HEK293 (cell line): ENCODE results near the gene ACAN.

Experiments used
- CTCF ChIA-PET: fragments of 350-600 bp; formaldehyde crosslinking; extraction: SDS; loops from one replicate; lab custom pipeline; 2021; ENCODE audit warnings: antibody characterized with exemption; lab: Yijun Ruan, JAX
- POLR2A ChIA-PET: fragments of 300-600 bp; formaldehyde crosslinking; extraction: SDS; loops from one replicate; lab custom pipeline; 2020; ENCODE audit warnings: antibody characterized with exemption, inconsistent platforms; lab: Yijun Ruan, JAX
- H3K27ac ChIP-seq: fragments of 200-500 bp; sonication (Bioruptor generic); 2 replicates; pipeline ENCODE4 v1.5.1; 2014; ENCODE audit warnings: low read depth, low read length, control low read depth, inconsistent platforms; ENCODE audit errors: extremely low read depth
- H3K36me3 ChIP-seq, 2 experiments: fragments of 200-500 bp in 1 of 2; sonication (Bioruptor generic) in 1 of 2; 1 replicate in 1 of 2; 2 replicates in 1 of 2; pipeline ENCODE4 v1.5.1; 2014 to 2017; ENCODE audit warnings: inconsistent platforms in 2 of 2, low read length in 2 of 2; ENCODE audit not compliant: control insufficient read depth in 2 of 2, insufficient read depth in 1 of 2
- H3K4me1 ChIP-seq: fragments of 200-500 bp; sonication (Bioruptor generic); 2 replicates; pipeline ENCODE4 v1.5.1; 2014; ENCODE audit warnings: mild to moderate bottlenecking, low read length, inconsistent platforms; ENCODE audit not compliant: control insufficient read depth, insufficient read depth
- H3K4me3 ChIP-seq: 2 replicates; pipeline ENCODE4 v1.5.1; 2011; ENCODE audit warnings: low read depth, mild to moderate bottlenecking, control low read depth, low read length, moderate library complexity
- H3K9me3 ChIP-seq: fragments of 200-500 bp; sonication (Bioruptor generic); 2 replicates; pipeline ENCODE4 v1.5.1; 2014; ENCODE audit warnings: low read depth, low read length, inconsistent platforms; ENCODE audit not compliant: control insufficient read depth, insufficient read depth
- FEZF1 ChIP-seq: fragments of 450-650 bp; formaldehyde crosslinking; IDR thresholded peaks from 2 replicates; pipeline ENCODE4 v1.5.1; 2016; ENCODE audit warnings: missing biosample characterization, missing genetic modification characterization
- GFI1B ChIP-seq: fragments of 450-650 bp; formaldehyde crosslinking; IDR thresholded peaks from 2 replicates; pipeline ENCODE4 v1.5.1; 2016; ENCODE audit warnings: missing biosample characterization, missing genetic modification characterization
- ZBTB17 ChIP-seq: fragments of 450-650 bp; formaldehyde crosslinking; IDR thresholded peaks from 2 replicates; pipeline ENCODE4 v1.5.1; 2016; ENCODE audit warnings: missing biosample characterization, missing genetic modification characterization
- ZBTB20 ChIP-seq: fragments of 450-650 bp; formaldehyde crosslinking; IDR thresholded peaks from 2 replicates; pipeline ENCODE4 v1.5.1; 2016; ENCODE audit warnings: missing biosample characterization, missing genetic modification characterization
- ZBTB26 ChIP-seq: fragments of 450-650 bp; formaldehyde crosslinking; optimal IDR thresholded peaks from 2 replicates; pipeline ENCODE3; 2016; ENCODE audit warnings: missing biosample characterization, mild to moderate bottlenecking, missing genetic modification characterization
- ZNF248 ChIP-seq: fragments of 450-650 bp; formaldehyde crosslinking; IDR thresholded peaks from 2 replicates; pipeline ENCODE4 v1.5.1; 2017; ENCODE audit warnings: missing biosample characterization, missing genetic modification characterization
- ZSCAN23 ChIP-seq: fragments of 450-650 bp; formaldehyde crosslinking; IDR thresholded peaks from 2 replicates; pipeline ENCODE4 v1.5.1; 2016; ENCODE audit warnings: missing biosample characterization, missing genetic modification characterization
- TF ChIP-seq, protein P1 (sequence below): fragments of 450-650 bp; formaldehyde crosslinking; IDR thresholded peaks from 2 replicates; pipeline ENCODE4 v1.5.1; 2016; ENCODE audit warnings: missing biosample characterization, missing genetic modification characterization
- TF ChIP-seq, protein P2 (sequence below): fragments of 450-650 bp; formaldehyde crosslinking; IDR thresholded peaks from 2 replicates; pipeline ENCODE4 v1.5.1; 2016; ENCODE audit warnings: missing biosample characterization, missing genetic modification characterization
- TF ChIP-seq, protein P3 (sequence below): fragments of 450-650 bp; formaldehyde crosslinking; IDR thresholded peaks from 2 replicates; pipeline ENCODE4 v1.5.1; 2016; ENCODE audit warnings: missing biosample characterization, missing genetic modification characterization

ACAN gene

DNA sequence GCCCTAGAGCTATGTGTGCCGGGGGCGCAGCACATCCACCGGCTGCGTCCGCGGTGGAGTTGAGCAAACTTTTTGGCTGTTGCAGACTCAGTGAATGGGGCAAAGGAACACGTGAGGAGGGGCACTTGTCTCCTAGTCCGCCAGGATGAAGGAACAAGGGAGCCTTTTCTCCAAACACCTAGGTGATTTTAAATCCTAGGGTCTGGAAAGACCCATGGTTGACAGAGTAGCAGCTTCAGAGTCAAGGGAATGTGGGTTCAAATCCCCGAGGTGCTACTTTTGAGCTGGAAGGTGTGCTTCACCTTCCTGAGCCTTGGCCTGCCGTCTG lies 648 bp downstream of the ACAN start:
- CTCF ChIA-PET, result no interaction called here
- Histone ChIP-seq H3K36me3 (no peaks in the 10 kb centered on the region), H3K9me3 (no peaks in the 10 kb centered on the region), H3K4me1 (peaks cover 3% of the 10 kb centered on the region; the same call in 1 of the 2 replicates)
- POLR2A ChIA-PET, result interaction anchor here (0.5 kb wide), 1 partner anchor 117 kb away, joined by 3 read pairs; no protein-coding TSS in a partner anchor
- 0 out of 2 replicates have a peak, but pooled peaks have one; percentile 11 for TF ChIP-seq ZBTB20 (tag by site-specific recombination)
- no peak for TF ChIP-seq ZBTB17 (tag by site-specific recombination)
- TF ChIP-seq ZSCAN23 (tag by site-specific recombination), result no peak
- TF ChIP-seq ZBTB26 (tag by site-specific recombination), result no peak
- TF ChIP-seq, protein P1, sequence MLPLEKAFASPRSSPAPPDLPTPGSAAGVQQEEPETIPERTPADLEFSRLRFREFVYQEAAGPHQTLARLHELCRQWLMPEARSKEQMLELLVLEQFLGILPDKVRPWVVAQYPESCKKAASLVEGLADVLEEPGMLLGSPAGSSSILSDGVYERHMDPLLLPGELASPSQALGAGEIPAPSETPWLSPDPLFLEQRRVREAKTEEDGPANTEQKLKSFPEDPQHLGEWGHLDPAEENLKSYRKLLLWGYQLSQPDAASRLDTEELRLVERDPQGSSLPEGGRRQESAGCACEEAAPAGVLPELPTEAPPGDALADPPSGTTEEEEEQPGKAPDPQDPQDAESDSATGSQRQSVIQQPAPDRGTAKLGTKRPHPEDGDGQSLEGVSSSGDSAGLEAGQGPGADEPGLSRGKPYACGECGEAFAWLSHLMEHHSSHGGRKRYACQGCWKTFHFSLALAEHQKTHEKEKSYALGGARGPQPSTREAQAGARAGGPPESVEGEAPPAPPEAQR (tag by site-specific recombination), result no peak
- TF ChIP-seq, all 188 proteins: peak for 1
- H3K27ac ChIP-seq, result no peak overlapping the region
- no peak overlapping the region for H3K4me3 ChIP-seq

GRCh38 chr15:88804257-88804656 lies 1.0 kb downstream of the ACAN start:
- POLR2A ChIA-PET, result interaction anchor here (0.5 kb wide), 1 partner anchor 117 kb away, joined by 3 read pairs; no protein-coding TSS in a partner anchor
- CTCF ChIA-PET, result no interaction called here

DNA sequence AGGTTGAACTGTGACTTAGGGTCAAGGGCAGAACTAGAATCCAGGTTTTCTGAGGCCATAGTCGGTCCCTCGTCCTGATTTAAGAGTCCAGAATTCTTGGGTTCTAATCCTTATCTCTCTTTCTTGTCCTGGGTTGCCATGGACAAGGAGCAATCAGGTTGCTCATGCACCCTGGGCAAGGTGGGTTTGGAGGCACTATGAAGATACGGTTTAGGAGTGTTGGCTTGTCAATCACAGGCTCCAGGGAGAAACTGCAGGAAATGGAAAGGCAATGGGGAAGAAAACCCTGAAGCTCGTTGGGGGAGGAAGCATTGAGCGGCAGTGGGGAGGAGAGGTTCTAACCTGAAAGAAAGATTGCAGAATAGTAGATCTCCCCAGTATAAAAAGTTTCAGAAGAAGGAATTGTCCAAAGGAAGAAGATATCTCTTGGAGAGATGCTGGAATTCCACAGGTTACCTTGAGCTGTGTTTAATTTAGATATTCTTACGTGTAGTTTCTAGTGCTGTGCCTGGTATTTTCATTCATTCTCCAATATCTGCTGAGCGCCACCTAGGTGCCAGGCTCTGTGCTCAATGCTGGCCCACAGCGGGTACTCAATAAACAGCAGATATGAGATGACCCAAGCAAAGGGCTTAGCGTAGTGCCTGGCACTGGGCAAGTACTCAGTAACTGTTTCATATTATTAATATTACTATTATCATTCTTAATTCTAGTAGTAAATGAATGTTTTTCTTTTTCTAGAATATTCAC lies 2.0 kb downstream of the ACAN start:
- POLR2A ChIA-PET, result no interaction called here
- CTCF ChIA-PET, result interaction anchor here (0.6 to 1.1 kb wide), 4 partner anchors 8 to 166 kb away, joined by 3 to 5 read pairs (median 3); partner anchors contain the start of gene ISG20
- Histone ChIP-seq H3K36me3 (no peaks in the 10 kb centered on the region), H3K27ac (no peak overlapping the region), H3K4me1 (peaks cover 3% of the 10 kb centered on the region; the same call in 1 of the 2 replicates), H3K9me3 (no peaks in the 10 kb centered on the region), H3K4me3 (no peak overlapping the region)
- TF ChIP-seq ZBTB17 (tag by site-specific recombination) (peak; percentile 50), ZNF248 (tag by site-specific recombination) (no peak), GFI1B (tag by site-specific recombination) (no peak)
- TF ChIP-seq, protein P2, sequence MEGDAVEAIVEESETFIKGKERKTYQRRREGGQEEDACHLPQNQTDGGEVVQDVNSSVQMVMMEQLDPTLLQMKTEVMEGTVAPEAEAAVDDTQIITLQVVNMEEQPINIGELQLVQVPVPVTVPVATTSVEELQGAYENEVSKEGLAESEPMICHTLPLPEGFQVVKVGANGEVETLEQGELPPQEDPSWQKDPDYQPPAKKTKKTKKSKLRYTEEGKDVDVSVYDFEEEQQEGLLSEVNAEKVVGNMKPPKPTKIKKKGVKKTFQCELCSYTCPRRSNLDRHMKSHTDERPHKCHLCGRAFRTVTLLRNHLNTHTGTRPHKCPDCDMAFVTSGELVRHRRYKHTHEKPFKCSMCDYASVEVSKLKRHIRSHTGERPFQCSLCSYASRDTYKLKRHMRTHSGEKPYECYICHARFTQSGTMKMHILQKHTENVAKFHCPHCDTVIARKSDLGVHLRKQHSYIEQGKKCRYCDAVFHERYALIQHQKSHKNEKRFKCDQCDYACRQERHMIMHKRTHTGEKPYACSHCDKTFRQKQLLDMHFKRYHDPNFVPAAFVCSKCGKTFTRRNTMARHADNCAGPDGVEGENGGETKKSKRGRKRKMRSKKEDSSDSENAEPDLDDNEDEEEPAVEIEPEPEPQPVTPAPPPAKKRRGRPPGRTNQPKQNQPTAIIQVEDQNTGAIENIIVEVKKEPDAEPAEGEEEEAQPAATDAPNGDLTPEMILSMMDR (tag by site-specific recombination), result 0 out of 2 replicates have a peak, but pooled peaks have one; percentile 41

More at GRCh38 chr15:88804257-88804656, 1.0 kb downstream of the ACAN start:
- no peak for TF ChIP-seq FEZF1 (tag by site-specific recombination)
- TF ChIP-seq, protein P3, sequence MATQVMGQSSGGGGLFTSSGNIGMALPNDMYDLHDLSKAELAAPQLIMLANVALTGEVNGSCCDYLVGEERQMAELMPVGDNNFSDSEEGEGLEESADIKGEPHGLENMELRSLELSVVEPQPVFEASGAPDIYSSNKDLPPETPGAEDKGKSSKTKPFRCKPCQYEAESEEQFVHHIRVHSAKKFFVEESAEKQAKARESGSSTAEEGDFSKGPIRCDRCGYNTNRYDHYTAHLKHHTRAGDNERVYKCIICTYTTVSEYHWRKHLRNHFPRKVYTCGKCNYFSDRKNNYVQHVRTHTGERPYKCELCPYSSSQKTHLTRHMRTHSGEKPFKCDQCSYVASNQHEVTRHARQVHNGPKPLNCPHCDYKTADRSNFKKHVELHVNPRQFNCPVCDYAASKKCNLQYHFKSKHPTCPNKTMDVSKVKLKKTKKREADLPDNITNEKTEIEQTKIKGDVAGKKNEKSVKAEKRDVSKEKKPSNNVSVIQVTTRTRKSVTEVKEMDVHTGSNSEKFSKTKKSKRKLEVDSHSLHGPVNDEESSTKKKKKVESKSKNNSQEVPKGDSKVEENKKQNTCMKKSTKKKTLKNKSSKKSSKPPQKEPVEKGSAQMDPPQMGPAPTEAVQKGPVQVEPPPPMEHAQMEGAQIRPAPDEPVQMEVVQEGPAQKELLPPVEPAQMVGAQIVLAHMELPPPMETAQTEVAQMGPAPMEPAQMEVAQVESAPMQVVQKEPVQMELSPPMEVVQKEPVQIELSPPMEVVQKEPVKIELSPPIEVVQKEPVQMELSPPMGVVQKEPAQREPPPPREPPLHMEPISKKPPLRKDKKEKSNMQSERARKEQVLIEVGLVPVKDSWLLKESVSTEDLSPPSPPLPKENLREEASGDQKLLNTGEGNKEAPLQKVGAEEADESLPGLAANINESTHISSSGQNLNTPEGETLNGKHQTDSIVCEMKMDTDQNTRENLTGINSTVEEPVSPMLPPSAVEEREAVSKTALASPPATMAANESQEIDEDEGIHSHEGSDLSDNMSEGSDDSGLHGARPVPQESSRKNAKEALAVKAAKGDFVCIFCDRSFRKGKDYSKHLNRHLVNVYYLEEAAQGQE (tag by site-specific recombination), result peak; percentile 78
- Histone ChIP-seq H3K4me3 (no peak overlapping the region), H3K9me3 (no peaks in the 10 kb centered on the region), H3K27ac (no peak overlapping the region), H3K4me1 (peaks cover 3% of the 10 kb centered on the region; the same call in 1 of the 2 replicates), H3K36me3 (no peaks in the 10 kb centered on the region)
